Measurements from ENCODE around the gene FHOD1. TPM values are rescaled to one million over a fixed set of nuclear protein-coding genes. Genes with fewer than 3 reads are reported as not detected.

FHOD1 gene
- total RNA-seq, 2 experiments from 2014 or later = 102 to 105 TPM

- peaks cover 25% of the 10 kb centered on the region for H3K36me3 Mint-ChIP-seq (ENCODE audit: low read depth)
- TF ChIP-seq CTCF (IDR thresholded peaks at IDR 0.05) = no peak
Measured at GRCh38 chr16:67202956-67203493, 44.3 kb downstream of the FHOD1 start.

GRCh38 chr16:67202426-67202825 is 44.9 kb downstream of the FHOD1 start:
- intact Hi-C loops (cut with micrococcal nuclease) = no loop called here
- Mint-ChIP-seq H3K4me1 (ENCODE audit: low read depth) (no peaks in the 10 kb centered on the region), H3K36me3 (ENCODE audit: low read depth) (peaks cover 29% of the 10 kb centered on the region), H3K9me3 (no peaks in the 10 kb centered on the region), H3K4me3 (no peak overlapping the region), H3K27ac (no peak overlapping the region), H3K27me3 (no peaks in the 10 kb centered on the region)
- no peak for DNase-seq
- no peak for ATAC-seq
- TF ChIP-seq CTCF (IDR thresholded peaks at IDR 0.05) = no peak
- CTCF ChIA-PET = no interaction called here
- POLR2A ChIA-PET = interaction anchor here (2.0 to 2.4 kb wide), 2 partner anchors 9 to 25 kb away, joined by 4 to 10 read pairs; partner anchors contain the start of gene TMEM208

More at GRCh38 chr16:67202956-67203493, 44.3 kb downstream of the FHOD1 start:
- H3K9me3 Mint-ChIP-seq = no peaks in the 10 kb centered on the region
- CTCF ChIA-PET = no interaction called here
- H3K27me3 Mint-ChIP-seq = no peaks in the 10 kb centered on the region
- no peak overlapping the region for H3K4me3 Mint-ChIP-seq
- H3K4me1 Mint-ChIP-seq (ENCODE audit: low read depth) = no peaks in the 10 kb centered on the region
- POLR2A ChIA-PET = interaction anchor here (1.8 to 2.4 kb wide), 3 partner anchors 9 to 24 kb away, joined by 4 to 10 read pairs (median 7); partner anchors contain the start of gene TMEM208
- no peak overlapping the region for H3K27ac Mint-ChIP-seq
- intact Hi-C loops (cut with micrococcal nuclease) = no loop called here
- DNase-seq (no peak), ATAC-seq (no peak)

- peaks cover 4% of the 10 kb centered on the region for H3K4me1 Mint-ChIP-seq (ENCODE audit: low read depth)
- ChIA-PET POLR2A (interaction anchor here (2.0 to 2.4 kb wide), 2 partner anchors 10 to 26 kb away, joined by 4 to 10 read pairs; partner anchors contain the start of gene TMEM208), CTCF (no interaction called here)
- TF ChIP-seq CTCF (IDR thresholded peaks at IDR 0.05) = no peak
- H3K36me3 Mint-ChIP-seq (ENCODE audit: low read depth) = peaks cover 33% of the 10 kb centered on the region
- no peaks in the 10 kb centered on the region for H3K27me3 Mint-ChIP-seq
- no peak for ATAC-seq
- no peak overlapping the region for H3K4me3 Mint-ChIP-seq
- no peaks in the 10 kb centered on the region for H3K9me3 Mint-ChIP-seq
- intact Hi-C loops (cut with micrococcal nuclease) = no loop called here
- DNase-seq = no peak
- no peak overlapping the region for H3K27ac Mint-ChIP-seq
Measured at GRCh38 chr16:67201411-67202345, 45.6 kb downstream of the FHOD1 start.

- ChIA-PET CTCF (no interaction called here), POLR2A (interaction anchor here (0.6 to 1.3 kb wide), 2 partner anchors 26 to 66 kb away, joined by 3 read pairs; partner anchors contain the start of gene TMEM208)
- no peaks in the 10 kb centered on the region for H3K27me3 Mint-ChIP-seq
- no peak overlapping the region for H3K27ac Mint-ChIP-seq
- no peak for TF ChIP-seq CTCF (IDR thresholded peaks at IDR 0.05)
- H3K9me3 Mint-ChIP-seq = no peaks in the 10 kb centered on the region
- DNase-seq = no peak
- H3K36me3 Mint-ChIP-seq (ENCODE audit: low read depth) = peaks cover 41% of the 10 kb centered on the region
- no peak overlapping the region for H3K4me3 Mint-ChIP-seq
- H3K4me1 Mint-ChIP-seq (ENCODE audit: low read depth) = peaks cover 16% of the 10 kb centered on the region
- ATAC-seq = no peak
- intact Hi-C loops (cut with micrococcal nuclease) = no loop called here
Measured at GRCh38 chr16:67200491-67200890, 46.8 kb downstream of the FHOD1 start.

- no peak for DNase-seq
- ChIA-PET CTCF (no interaction called here), POLR2A (interaction anchor here (0.6 to 1.3 kb wide), 2 partner anchors 27 to 67 kb away, joined by 3 read pairs; partner anchors contain the start of gene TMEM208)
- intact Hi-C loops (cut with micrococcal nuclease) = no loop called here
- H3K4me3 Mint-ChIP-seq = no peak overlapping the region
- no peaks in the 10 kb centered on the region for H3K27me3 Mint-ChIP-seq
- no peak for TF ChIP-seq CTCF (IDR thresholded peaks at IDR 0.05)
- ATAC-seq = no peak
- no peaks in the 10 kb centered on the region for H3K9me3 Mint-ChIP-seq
- peaks cover 18% of the 10 kb centered on the region for H3K4me1 Mint-ChIP-seq (ENCODE audit: low read depth)
- H3K27ac Mint-ChIP-seq = no peak overlapping the region
- H3K36me3 Mint-ChIP-seq (ENCODE audit: low read depth) = peaks cover 47% of the 10 kb centered on the region
Measured at GRCh38 chr16:67199808-67200198, 47.5 kb downstream of the FHOD1 start.

Measured in activated CD8-positive, alpha-beta T cell treated with anti-CD3 and anti-CD28 coated beads for 36 hours (primary cell).